ENCODE measurements around the gene UBR3.
"Not testable (repeated sequence)": the region's sequence is repeated elsewhere in the genome, so short reads cannot be mapped to it uniquely, and the experiment has no call there.

The UBR3 gene

GRCh38 chr2:170070778-170071177 lies 243.5 kb downstream of the UBR3 start:
- DNase-seq = no peak

GRCh38 chr2:170073288-170073687 lies 246.0 kb downstream of the UBR3 start:
- DNase-seq = no peak

- DNase-seq = no peak
These were observed 248.9 kb downstream of the UBR3 start for GRCh38 chr2:170076189-170076588.

- DNase-seq = no peak
These were observed 250.7 kb downstream of the UBR3 start for GRCh38 chr2:170077830-170078569.

GRCh38 chr2:170084820-170085491 lies 257.7 kb downstream of the UBR3 start:
- DNase-seq = no peak

GRCh38 chr2:170086117-170086688 lies 258.9 kb downstream of the UBR3 start:
- DNase-seq = no peak

GRCh38 chr2:170086751-170087412 lies 259.6 kb downstream of the UBR3 start:
- no peak for DNase-seq

GRCh38 chr2:170087413-170087793 lies 260.1 kb downstream of the UBR3 start:
- no peak for DNase-seq

GRCh38 chr2:170088776-170089175 lies 261.5 kb downstream of the UBR3 start:
- no peak for DNase-seq

GRCh38 chr2:170090229-170090628 lies 263.0 kb downstream of the UBR3 start:
- no peak for DNase-seq

GRCh38 chr2:170091436-170091835 lies 264.2 kb downstream of the UBR3 start:
- no peak for DNase-seq

- no peak for DNase-seq
These were observed 265.3 kb downstream of the UBR3 start for GRCh38 chr2:170092436-170093060.

- no peak for DNase-seq
These were observed 268.1 kb downstream of the UBR3 start for GRCh38 chr2:170095380-170095779.

- DNase-seq = no peak
These were observed 271.5 kb downstream of the UBR3 start for GRCh38 chr2:170098626-170099312.

GRCh38 chr2:170101789-170102188 lies 274.5 kb downstream of the UBR3 start:
- DNase-seq = no peak

GRCh38 chr2:170106102-170106840 lies 279.0 kb downstream of the UBR3 start:
- DNase-seq = no peak

- DNase-seq = no peak
These were observed 286.1 kb downstream of the UBR3 start for GRCh38 chr2:170113168-170113894.

- DNase-seq = no peak
These were observed 288.4 kb downstream of the UBR3 start for GRCh38 chr2:170115501-170116229.

- DNase-seq = no peak
These were observed 291.4 kb downstream of the UBR3 start for GRCh38 chr2:170118641-170119040.

GRCh38 chr2:170119326-170119725 lies 292.1 kb downstream of the UBR3 start:
- DNase-seq = not testable (repeated sequence)

Measured in cerebellar nuclear complex (tissue), 1 donor.